ENCODE measurements around the gene PIGZ. TPM values are rescaled to one million over a fixed set of nuclear protein-coding genes. Genes with fewer than 3 reads are reported as not detected.

The PIGZ gene
- total RNA-seq, 1 experiment from 2014 or later = 0.15 TPM

DNA sequence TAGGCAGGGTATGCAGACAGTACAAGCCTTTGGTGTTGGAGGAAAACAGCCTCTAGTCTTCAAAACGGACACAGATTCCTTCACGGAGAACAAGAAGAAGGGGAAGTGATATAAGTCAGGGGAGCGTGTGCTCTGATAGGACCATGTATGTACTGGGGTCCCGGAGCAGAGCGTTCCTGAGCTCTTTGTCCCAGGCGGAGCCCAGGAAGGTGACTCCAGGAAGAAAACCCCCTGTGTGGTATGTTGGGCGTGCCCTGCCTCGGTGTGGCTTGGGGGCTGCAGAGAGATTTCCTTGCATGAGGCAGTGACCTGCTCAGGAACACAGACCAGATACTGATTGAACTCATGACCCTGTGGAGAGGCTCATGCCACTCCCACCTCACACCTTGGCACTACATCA lies 39.3 kb upstream of the PIGZ start:
- no peak overlapping the region for H3K4me2 ChIP-seq (ENCODE audit: insufficient read depth, insufficient read length, low read length)
- H3K36me3 Mint-ChIP-seq (ENCODE audit: insufficient read depth in 1 of 3, low read depth in 3 of 3) = peaks cover 3 to 13% (median 6%) of the 10 kb centered on the region in 3 experiments; a peak in 5 of 7 replicates
- H3K14ac ChIP-seq (ENCODE audit: insufficient read depth, low read length) = no peak overlapping the region

More for the DNA sequence above, 39.3 kb upstream of the PIGZ start:
- no CpG with 5 or more reads among the region's 8 CpGs for WGBS (ENCODE audit: extremely low coverage, insufficient read length, low lambda C conversion rate)
- H2BK120ac ChIP-seq (ENCODE audit: low read depth, low read length, poor library complexity, severe bottlenecking) = no peak overlapping the region
- TF ChIP-seq, protein P1, sequence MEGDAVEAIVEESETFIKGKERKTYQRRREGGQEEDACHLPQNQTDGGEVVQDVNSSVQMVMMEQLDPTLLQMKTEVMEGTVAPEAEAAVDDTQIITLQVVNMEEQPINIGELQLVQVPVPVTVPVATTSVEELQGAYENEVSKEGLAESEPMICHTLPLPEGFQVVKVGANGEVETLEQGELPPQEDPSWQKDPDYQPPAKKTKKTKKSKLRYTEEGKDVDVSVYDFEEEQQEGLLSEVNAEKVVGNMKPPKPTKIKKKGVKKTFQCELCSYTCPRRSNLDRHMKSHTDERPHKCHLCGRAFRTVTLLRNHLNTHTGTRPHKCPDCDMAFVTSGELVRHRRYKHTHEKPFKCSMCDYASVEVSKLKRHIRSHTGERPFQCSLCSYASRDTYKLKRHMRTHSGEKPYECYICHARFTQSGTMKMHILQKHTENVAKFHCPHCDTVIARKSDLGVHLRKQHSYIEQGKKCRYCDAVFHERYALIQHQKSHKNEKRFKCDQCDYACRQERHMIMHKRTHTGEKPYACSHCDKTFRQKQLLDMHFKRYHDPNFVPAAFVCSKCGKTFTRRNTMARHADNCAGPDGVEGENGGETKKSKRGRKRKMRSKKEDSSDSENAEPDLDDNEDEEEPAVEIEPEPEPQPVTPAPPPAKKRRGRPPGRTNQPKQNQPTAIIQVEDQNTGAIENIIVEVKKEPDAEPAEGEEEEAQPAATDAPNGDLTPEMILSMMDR (conservative IDR thresholded peaks at IDR 0.05) = no peak
- peaks cover 27% of the 10 kb centered on the region for H3K27me3 Mint-ChIP-seq (ENCODE audit: low read depth)
- no peak overlapping the region for H2AFZ ChIP-seq (ENCODE audit: low read length)
- no peak overlapping the region for H3K27ac ChIP-seq (ENCODE audit: insufficient read length, low read depth, low read length)
- DNase-seq = no peak
- no peak overlapping the region for H3K56ac ChIP-seq (ENCODE audit: insufficient read length, low read depth, low read length)
- H3K18ac ChIP-seq (ENCODE audit: insufficient read length, low read depth, low read length) = no peak overlapping the region
- H3K9me3 ChIP-seq (ENCODE audit: control insufficient read depth, low read depth, low read length) = no peaks in the 10 kb centered on the region
- H4K8ac ChIP-seq (replicated peaks; ENCODE audit: insufficient read length, low read depth, low read length) = no peak overlapping the region
- H2AK5ac ChIP-seq (ENCODE audit: insufficient read length, low read length) = no peak overlapping the region
- 0 out of 2 replicates have a peak, but pooled peaks cover 6% of the 10 kb centered on the region for H3K4me1 ChIP-seq (ENCODE audit: insufficient read depth, low read length)
- peaks cover 7% of the 10 kb centered on the region; the same call in 1 of the 2 replicates for H3K27me3 ChIP-seq (ENCODE audit: insufficient read depth, low read length)
- peaks cover 0 to 3% of the 10 kb centered on the region in 2 experiments; a peak in 2 of 5 replicates for H3K9me3 Mint-ChIP-seq
- peaks cover 15 to 16% of the 10 kb centered on the region in 2 experiments for H3K4me1 Mint-ChIP-seq
- no peak overlapping the region for H3K9ac ChIP-seq (ENCODE audit: extremely low read depth, insufficient read length, low read length)
- H3K79me1 ChIP-seq (ENCODE audit: insufficient read depth, low read depth, low read length, poor library complexity, severe bottlenecking) = no peaks in the 10 kb centered on the region
- H3K4ac ChIP-seq (ENCODE audit: low read depth, low read length) = no peak overlapping the region
- H3K4me3 Mint-ChIP-seq = no peak overlapping the region
- no peaks in the 10 kb centered on the region for H4K20me1 ChIP-seq (ENCODE audit: control insufficient read depth, insufficient read depth, insufficient read length)
- H2BK15ac ChIP-seq (ENCODE audit: low read depth, low read length) = no peak overlapping the region
- H4K5ac ChIP-seq (ENCODE audit: insufficient read length, low read depth, low read length) = no peak overlapping the region
- H2BK20ac ChIP-seq (ENCODE audit: low read depth, low read length, poor library complexity, severe bottlenecking) = no peak overlapping the region
- no peak overlapping the region for H4K91ac ChIP-seq (ENCODE audit: insufficient read length, low read depth, low read length)
- no peak overlapping the region for H2BK12ac ChIP-seq (ENCODE audit: insufficient read length, low read depth, low read length)
- H3K23me2 ChIP-seq (ENCODE audit: insufficient read length, low read depth, low read length, poor library complexity, severe bottlenecking) = peaks cover 4% of the 10 kb centered on the region
- H3K79me2 ChIP-seq (ENCODE audit: insufficient read depth, low read length) = no peaks in the 10 kb centered on the region
- no peak overlapping the region for H3T11ph ChIP-seq (ENCODE audit: low read length)
- H3K27ac Mint-ChIP-seq = no peak overlapping the region
- H3K23ac ChIP-seq (ENCODE audit: insufficient read length, low read depth, low read length) = no peak overlapping the region
- H2BK5ac ChIP-seq (ENCODE audit: insufficient read length, low read length) = no peak overlapping the region
